Activated CD8-positive, alpha-beta memory T cell treated with anti-CD3 and anti-CD28 coated beads for 1 hour (primary cell): ENCODE measurements around the gene METTL21A.
"Not testable (repeated sequence)": the region's sequence is repeated elsewhere in the genome, so short reads cannot be mapped to it uniquely, and the experiment has no call there.

Experiments
- DNase-seq, 2 donors: peaks; one replicate each; pipeline ENCODE4 v3.0.0-alpha.2; 2020; ENCODE audit warnings: low read depth in 1 of 2; ENCODE audit errors: extremely low read depth in 1 of 2

Gene METTL21A

DNA sequence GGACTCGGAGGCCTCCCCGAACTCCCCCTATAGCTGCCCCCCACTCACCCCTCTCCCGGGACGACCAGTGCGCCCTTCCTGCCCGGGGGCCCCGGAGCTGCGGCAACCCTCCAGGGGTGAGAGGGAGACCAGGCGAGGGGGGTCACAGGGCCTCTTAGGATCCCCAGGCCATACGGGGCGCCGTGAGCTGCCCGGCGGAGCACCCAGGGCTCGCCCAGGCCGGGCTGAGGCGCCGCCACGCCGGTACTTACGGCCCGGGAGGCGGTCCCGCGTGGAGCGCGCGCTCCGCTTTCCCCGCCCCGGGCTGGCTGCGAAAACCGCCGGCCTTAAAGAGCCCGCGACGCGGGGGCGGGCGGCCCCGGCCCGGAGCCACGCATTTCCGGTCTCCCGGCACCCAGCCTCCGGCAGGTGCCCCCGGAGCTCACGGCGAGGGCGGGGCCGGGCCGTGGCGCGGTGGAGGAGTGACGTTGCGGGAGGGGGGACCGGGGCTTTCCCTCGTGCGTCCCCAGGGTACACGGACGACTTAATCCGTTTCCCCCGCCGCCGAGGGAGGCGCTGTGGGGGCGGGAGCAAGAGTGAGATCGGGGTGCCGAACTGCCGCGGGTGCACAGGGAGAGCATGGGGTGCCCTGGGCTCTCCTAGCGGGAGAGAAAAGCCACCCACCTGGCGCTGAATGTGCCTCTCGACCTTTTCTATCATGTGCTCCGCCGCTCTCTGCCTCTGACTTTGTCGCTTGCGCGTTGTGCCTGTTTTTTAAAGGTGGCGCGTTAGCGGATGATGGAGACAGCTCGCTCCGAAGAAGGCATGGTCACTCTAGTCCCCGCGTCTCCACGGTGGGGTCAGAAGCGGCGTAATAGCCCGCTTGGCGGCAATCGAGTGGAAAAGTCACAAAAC is at the start of gene METTL21A:
METTL21A (minus strand) TSS at position 381 of the 894 bp plus-strand sequence. CDS start 1,019 bp downstream, outside the sequence.
- peak; percentile 87 to 92 for DNase-seq

DNA sequence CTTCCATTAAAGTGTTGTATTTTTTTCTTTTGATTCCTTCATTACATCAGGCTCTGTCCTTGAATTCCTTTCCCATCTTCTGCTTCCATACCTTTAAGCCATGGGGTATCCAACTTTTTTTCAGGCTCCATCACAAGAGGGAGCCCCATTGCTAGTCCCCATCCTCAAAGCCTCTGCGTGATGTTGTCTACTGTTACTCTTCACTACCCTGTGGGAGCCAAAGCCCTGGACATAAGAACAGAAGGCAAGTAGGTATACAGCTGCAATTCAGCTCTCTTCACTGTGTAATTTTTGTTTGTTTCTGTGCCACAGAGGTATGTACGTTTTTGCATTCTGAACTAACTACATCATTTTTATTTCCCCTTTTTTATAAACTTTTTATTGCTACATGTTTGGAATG is 49.6 kb upstream of the METTL21A start:
- DNase-seq, result no peak

DNA sequence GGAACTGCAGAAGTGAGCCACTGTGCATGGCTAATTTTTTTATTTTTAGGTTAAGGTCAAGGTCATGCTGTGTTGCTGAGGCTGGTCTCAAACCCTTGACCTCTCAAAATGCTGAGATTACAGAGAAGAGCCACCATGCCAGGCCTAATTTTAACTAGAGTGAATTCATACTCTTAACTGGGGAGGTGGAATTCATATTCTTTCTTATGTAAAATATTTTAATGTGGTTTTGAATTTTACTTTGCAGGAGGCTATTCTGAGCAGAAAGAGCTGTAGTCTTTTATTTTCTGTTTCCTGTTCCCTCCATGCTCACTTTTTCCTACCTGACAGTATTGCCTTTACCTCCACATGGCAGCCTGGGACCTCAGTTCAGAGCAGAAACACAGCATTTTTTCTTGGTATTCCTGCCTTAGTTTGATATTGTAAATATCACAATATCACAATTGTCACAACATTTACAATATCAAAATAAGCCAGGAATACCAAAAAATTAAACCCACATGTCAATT is 49.1 kb upstream of the METTL21A start:
- DNase-seq, result no peak

DNA sequence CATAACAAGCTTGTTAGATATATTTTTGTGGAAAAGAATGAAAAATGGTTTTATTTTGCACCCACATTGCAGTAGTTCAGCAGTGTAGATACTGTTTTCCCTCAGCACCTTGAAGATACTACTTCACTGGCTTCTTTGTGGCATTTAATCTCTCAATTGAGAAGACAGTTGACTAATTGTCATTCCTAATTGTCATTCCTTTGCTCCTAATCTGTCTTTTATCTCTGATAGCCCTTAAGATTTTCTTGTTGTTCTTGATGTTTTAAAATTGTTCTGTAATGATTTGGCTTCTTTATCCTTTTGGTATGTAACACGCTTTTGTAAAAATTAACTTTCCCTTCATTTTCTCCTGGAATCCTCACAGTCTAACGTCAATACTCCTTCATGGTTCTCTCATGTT is 48.2 kb upstream of the METTL21A start:
- no peak for DNase-seq

DNA sequence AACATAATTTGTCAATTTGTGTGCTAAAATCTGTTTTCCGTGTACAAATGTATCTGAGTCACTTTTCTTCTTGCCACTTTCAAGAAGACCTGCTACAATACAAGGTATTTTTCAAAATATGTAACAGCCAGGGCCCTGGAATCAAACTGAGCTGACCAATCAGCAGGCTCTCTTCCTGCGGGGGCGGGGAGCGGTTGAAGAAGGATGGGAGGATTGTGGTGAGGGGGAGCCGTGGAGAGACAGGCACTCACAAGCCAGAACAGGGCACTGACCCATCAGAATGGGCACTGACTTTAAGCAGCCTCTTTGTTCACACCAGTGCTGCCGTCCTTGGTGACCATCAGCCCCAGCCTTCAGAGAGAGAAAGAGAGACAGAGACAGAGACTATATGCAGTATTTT is 45.7 kb upstream of the METTL21A start:
- DNase-seq, result no peak

- no peak for DNase-seq
Measured at GRCh38 chr2:207663870-207664545, 38.8 kb upstream of the METTL21A start.

DNA sequence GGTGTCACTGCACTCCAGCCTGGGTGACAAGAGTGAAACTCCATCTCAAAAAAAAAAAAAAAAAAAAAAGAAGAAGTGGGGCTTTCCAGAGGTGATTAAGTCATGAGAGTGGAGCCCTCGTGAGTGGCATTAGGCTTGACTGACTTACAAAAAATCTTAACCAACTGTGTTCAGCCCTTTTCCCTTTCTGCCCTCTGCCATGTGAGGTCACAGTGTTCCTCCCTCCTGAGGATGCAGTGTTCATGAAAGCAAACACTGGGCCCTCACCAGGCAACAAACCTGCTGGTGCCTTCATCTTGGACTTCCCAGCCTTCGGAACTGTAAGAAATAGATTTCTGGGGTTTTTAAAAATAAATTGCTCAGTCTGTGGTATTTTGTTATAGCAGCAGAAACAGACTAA is 37.0 kb upstream of the METTL21A start:
- no peak for DNase-seq

DNA sequence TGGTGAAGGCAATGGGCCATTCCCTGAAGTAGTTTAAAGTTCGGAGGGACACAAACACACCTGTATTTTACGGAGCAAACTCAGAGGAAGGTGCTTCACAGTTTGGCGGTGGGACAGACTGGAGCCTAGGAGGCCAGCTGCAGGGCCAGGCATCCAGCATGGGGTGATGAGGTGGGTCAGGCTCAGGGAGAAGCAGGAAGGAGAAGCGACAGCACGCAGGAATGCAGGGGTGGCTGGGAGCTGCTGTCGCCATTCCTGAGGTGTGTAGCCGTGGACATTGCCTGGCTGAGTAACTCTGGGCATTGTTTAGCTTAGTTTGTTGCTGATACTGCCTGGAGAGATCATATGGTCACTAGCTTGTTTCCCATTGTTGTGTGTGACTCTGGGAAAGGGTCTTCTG is 35.8 kb upstream of the METTL21A start:
- DNase-seq, result no peak

- no peak for DNase-seq
Measured at GRCh38 chr2:207658156-207658555, 33.0 kb upstream of the METTL21A start.

GRCh38 chr2:207655000-207655399 is 29.8 kb upstream of the METTL21A start:
- DNase-seq, result no peak

- not testable (repeated sequence) for DNase-seq
Measured at GRCh38 chr2:207646582-207646981, 21.4 kb upstream of the METTL21A start.

DNA sequence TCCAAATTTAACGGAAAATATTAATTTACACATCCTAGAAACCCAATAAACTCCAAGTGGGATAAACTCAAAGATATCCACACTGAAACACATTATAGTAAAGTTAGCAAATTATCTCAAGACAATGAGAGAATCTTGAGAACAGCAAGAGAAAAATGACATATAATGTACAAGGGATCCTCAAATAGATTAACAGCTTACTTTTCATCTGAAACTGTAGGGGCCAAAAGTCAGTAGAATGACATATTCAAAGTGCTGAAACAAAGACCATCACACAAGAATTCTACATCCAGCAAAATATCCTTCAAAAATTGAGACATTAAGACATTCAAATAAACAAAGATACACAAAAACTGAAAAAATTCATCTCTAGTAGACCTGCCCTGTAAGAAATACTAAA is 18.7 kb upstream of the METTL21A start:
- no peak for DNase-seq

- no peak for DNase-seq
Measured at GRCh38 chr2:207640661-207641060, 15.5 kb upstream of the METTL21A start.

GRCh38 chr2:207640160-207640559 is 15.0 kb upstream of the METTL21A start:
- DNase-seq, result no peak

DNA sequence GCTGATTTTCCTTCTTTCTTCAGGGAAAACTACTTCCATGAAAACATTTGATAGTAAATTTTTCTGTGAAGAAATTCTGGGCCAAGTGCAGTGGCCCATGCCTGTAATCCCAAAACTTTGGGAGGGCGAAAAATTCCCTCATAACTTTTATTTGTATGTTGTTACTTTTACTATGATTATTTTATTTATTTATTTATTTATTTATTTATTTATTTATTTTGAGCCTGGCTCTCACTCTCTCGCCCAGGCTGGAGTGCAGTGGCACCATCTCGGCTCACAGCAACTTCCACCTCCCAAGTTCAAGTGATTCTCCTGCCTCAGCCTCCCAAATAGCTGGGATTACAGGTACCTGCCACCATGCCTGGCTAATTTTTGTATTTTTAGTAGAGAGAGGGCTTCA is 14.1 kb upstream of the METTL21A start:
- not testable (repeated sequence) for DNase-seq

- no peak for DNase-seq
Measured at GRCh38 chr2:207635468-207636200, 10.4 kb upstream of the METTL21A start.

DNA sequence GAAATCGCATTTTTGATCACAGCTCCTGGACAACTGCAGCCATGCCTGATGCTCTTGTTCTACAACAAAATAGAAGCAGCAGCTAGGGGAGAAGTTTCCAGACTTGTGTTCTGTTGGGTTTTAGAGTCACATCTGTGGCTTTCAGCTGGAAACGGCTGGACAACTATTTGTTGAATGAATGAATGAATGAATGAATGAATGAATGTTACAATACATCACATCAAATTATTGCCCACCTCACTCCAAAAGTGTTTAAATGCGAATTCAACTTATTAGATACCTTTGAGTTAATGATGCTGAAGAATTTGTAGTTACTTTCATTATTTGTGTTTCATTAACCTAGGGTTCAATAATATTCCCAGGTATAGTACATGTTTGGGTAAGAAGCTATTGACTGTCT is 8.5 kb upstream of the METTL21A start:
- no peak for DNase-seq

GRCh38 chr2:207632575-207633493 is 7.6 kb upstream of the METTL21A start:
- DNase-seq, result no peak

DNA sequence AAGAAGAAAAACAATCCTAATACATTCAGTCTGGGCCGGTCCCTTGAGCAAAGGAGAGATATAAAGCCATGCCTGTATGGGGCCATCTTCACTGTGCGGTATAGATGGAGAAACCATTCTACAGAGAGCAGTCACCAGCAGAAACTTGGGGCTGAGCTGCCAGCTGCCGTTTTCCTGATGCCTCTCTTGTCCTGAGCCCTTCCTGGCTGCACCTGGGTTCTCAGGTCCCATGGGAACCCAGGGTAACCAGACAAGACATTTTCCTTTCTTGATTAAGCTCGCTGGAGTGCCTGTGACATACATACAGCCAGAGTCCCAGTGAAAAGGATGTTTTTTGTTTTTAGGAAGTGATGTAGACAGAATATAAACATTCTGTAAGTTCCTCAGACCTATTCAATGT is 5.3 kb upstream of the METTL21A start:
- no peak for DNase-seq

DNA sequence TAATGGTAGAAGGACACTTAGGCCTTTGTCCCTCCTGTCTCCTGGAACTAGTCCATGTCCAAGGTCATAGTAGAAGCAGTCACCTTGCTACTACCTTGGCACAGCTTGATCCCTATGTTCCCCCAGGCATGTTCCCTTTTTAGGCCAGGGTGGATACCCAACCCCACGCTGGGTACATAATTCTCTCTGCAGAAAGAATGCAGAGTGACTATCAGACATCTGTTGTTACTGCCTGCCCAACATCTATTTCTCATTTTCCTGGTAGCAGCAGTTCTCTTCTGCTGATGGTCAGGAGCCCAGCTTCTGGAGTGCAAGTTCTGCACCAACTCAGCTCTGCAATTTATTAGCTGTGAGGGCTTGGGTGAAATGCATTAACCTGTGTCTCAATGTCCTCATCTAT is 4.4 kb upstream of the METTL21A start:
- no peak for DNase-seq
